ENCODE data around the gene SULT6B1.

Gene SULT6B1

GRCh38 chr2:37148325-37148724, 40.1 kb downstream of the SULT6B1 start:
- DNase-seq (ENCODE audit: low read depth in 3 of 3): no peak

- DNase-seq (ENCODE audit: low read depth in 3 of 3): no peak
Observed at GRCh38 chr2:37146062-37146461, 42.4 kb downstream of the SULT6B1 start.

DNA sequence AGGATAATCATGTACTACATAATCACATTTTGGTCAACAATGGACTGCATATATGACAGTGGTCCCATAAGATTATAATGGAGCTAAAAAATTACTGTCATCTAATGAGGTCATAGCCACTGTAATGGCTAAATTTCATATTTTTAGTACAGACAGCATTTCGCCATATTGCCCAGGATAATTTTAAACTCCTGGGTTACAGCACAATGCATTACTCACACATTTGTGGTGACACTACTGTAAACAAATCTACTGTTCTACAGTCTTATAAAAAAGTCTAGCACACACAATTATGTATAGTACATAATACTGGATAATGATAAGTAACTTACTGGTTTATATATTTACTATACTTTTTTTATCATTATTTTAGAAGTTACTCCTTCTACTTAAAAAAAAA, 44.5 kb downstream of the SULT6B1 start:
- no peak for DNase-seq (ENCODE audit: low read depth in 3 of 3)

GRCh38 chr2:37142546-37142945, 45.9 kb downstream of the SULT6B1 start:
- no peak for DNase-seq (ENCODE audit: low read depth in 3 of 3)

DNA sequence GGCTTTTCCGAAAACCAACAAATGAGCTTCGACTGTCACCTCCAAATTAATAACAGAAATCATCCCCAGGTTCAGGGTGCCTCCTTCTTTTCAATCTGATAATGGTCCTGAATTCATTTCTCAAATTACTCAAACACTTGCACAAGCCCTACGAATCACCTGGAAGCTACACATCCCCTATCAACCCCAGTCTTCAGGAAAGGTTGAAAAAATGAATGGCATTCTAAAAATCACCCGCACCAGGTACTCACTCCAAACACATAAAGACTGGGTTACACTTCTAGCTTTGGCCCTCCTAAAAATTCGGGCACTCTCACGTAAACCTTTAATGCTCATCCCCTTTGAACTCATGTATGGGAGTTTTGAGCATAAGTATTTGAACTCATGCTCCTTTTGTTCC, 55.6 kb downstream of the SULT6B1 start:
- no peak for DNase-seq (ENCODE audit: low read depth in 3 of 3)

- DNase-seq (ENCODE audit: low read depth in 3 of 3): no peak
Observed at GRCh38 chr2:37125416-37125815, 63.1 kb downstream of the SULT6B1 start.

DNA sequence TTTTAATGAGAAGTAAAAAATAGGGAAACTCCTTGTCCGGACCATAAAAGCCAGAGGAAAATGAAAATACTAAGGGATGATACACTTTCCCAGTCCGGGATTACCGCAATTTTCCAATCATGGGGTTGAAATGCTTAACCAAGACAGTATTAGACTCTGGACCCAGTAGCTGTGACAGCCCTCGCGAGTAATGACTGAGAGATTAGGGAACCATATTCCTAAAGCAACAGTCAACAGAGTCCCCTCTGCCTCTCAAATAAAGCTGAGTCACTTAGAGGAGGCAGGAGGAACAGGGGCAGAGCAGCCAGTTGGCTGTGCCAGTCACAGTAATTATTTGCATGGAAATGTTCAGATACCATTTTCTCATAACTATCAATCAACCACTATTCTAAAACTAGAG, 69.3 kb downstream of the SULT6B1 start:
- no peak for DNase-seq (ENCODE audit: low read depth in 3 of 3)
